Measurements from ENCODE around the gene GATA1. TPM values are rescaled to one million over a fixed set of nuclear protein-coding genes. Genes with fewer than 3 reads are reported as not detected.

Gene GATA1
- total RNA-seq, 4 donors from 2014 or later: not detected

GRCh38 chrX:48798318-48798717, 11.9 kb downstream of the GATA1 start:
- no peak for DNase-seq
- H3K9me3 ChIP-seq: no peaks in the 10 kb centered on the region
- peaks cover 0 to 6% (median 2%) of the 10 kb centered on the region in 4 donors for H3K4me1 ChIP-seq
- TF ChIP-seq CTCF (IDR thresholded peaks at IDR 0.05): no peak
- no peak for TF ChIP-seq POLR2A (IDR thresholded peaks at IDR 0.05)
- TF ChIP-seq POLR2AphosphoS5 (IDR thresholded peaks at IDR 0.05): no peak
- TF ChIP-seq EP300 (IDR thresholded peaks at IDR 0.05; ENCODE audit: low read depth): no peak
- H3K36me3 ChIP-seq: no peaks in the 10 kb centered on the region
- no peaks in the 10 kb centered on the region for H3K27me3 ChIP-seq
- in situ Hi-C loops (cut with MboI; ENCODE audit: low pct_ligation_motif_present in 1 of 4, low pct_unique_long_range_greater_than_20kb in 1 of 4, low sequenced_read_pairs in 3 of 4) (no loop called here), intact Hi-C loops (cut with DNase I; ENCODE audit: low total_unique reads) (no loop called here)
- H3K4me3 ChIP-seq: no peak overlapping the region
- H3K27ac ChIP-seq: no peak overlapping the region
- WGBS, 2 donors (ENCODE audit: low coverage in 1 of 2): 66 to 83% methylated on average over 2 of the region's 2 CpGs

GRCh38 chrX:48800574-48801279, 14.3 kb downstream of the GATA1 start:
- intact Hi-C loops (cut with DNase I; ENCODE audit: low total_unique reads): no loop called here
- TF ChIP-seq CTCF (IDR thresholded peaks at IDR 0.05) (no peak), POLR2AphosphoS5 (IDR thresholded peaks at IDR 0.05) (no peak), EP300 (IDR thresholded peaks at IDR 0.05; ENCODE audit: low read depth) (no peak), POLR2A (IDR thresholded peaks at IDR 0.05) (no peak)
- Histone ChIP-seq H3K4me1 (peaks cover 0 to 6% (median 2%) of the 10 kb centered on the region in 4 donors), H3K9me3 (no peaks in the 10 kb centered on the region), H3K4me3 (peak overlapping the region in 3 of 4 donors; percentile 50 to 68 (median 56)), H3K36me3 (no peaks in the 10 kb centered on the region), H3K27ac (peak overlapping the region; percentile 85 to 94 (median 91)), H3K27me3 (no peaks in the 10 kb centered on the region)
- no peak for DNase-seq
- 65% methylated on average over 17 of the region's 17 CpGs; no CpG with 5 or more reads in 1 of the 2 donors for WGBS, 2 donors (ENCODE audit: low coverage in 1 of 2)
- in situ Hi-C loops (cut with MboI; ENCODE audit: low pct_ligation_motif_present in 1 of 4, low pct_unique_long_range_greater_than_20kb in 1 of 4, low sequenced_read_pairs in 3 of 4): no loop called here

- Histone ChIP-seq H3K4me3 (peak within 1 kb of the TSS; percentile 30 to 68 (median 54)), H3K27ac (peak within 1 kb of the TSS; percentile 89 to 98 (median 96)), H3K9me3 (no peaks in the 10 kb centered on the region), H3K36me3 (no peaks in the 10 kb centered on the region), H3K4me1 (peaks cover 0 to 6% (median 2%) of the 10 kb centered on the region in 4 donors), H3K27me3 (no peaks in the 10 kb centered on the region)
- peak; percentile 16 to 63 (median 53) for TF ChIP-seq POLR2AphosphoS5 (IDR thresholded peaks at IDR 0.05)
- peak; percentile 58 for TF ChIP-seq POLR2A (IDR thresholded peaks at IDR 0.05)
- TF ChIP-seq EP300 (IDR thresholded peaks at IDR 0.05; ENCODE audit: low read depth): no peak
- no peak for TF ChIP-seq CTCF (IDR thresholded peaks at IDR 0.05)
- in situ Hi-C loops (cut with MboI; ENCODE audit: low pct_ligation_motif_present in 1 of 4, low pct_unique_long_range_greater_than_20kb in 1 of 4, low sequenced_read_pairs in 3 of 4): no loop called here
- peak; percentile 96 for DNase-seq
- WGBS, 2 donors (ENCODE audit: low coverage in 1 of 2): 61% methylated on average over 89 of the region's 89 CpGs; no CpG with 5 or more reads in 1 of the 2 donors
- intact Hi-C loops (cut with DNase I; ENCODE audit: low total_unique reads): no loop called here
Measured at GRCh38 chrX:48801280-48802088, 15.1 kb downstream of the GATA1 start, which contains the start of gene HDAC6. TSS of gene HDAC6 (plus strand) at chrX:48802067. CDS start at chrX:48802693, 626 bp downstream.

All from transverse colon (tissue), 4 donors.